HG03457 (cell line): ENCODE results near the gene INIP.
"Not testable (repeated sequence)": the region's sequence is repeated elsewhere in the genome, so short reads cannot be mapped to it uniquely, and the experiment has no call there.

Experiments
- ATAC-seq: cut with Tn5 transposase; IDR thresholded peaks from one replicate; pipeline ENCODE4 v1.9.1; 2021; ENCODE audit warnings: moderate number of reproducible peaks; ENCODE audit not compliant: unreplicated experiment

Gene INIP

DNA sequence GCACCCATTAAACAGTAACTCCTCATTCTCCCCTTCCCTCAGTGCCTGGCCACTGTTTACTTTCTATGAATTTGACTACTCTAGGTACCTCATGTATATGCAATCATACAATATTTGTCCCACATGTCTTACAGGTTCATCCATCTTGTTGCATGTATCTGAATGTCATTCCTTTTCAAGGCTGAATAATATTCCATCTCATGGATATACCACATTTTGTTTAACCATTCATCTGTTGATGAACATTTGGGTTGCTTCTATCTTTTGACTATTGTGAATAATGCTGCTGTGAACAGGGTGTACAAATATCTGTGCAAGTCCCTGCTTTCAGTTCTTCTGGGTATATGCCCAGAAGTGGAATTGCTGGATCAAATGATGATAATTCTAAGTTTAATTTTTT is 40.9 kb downstream of the INIP start:
- ATAC-seq = no peak

DNA sequence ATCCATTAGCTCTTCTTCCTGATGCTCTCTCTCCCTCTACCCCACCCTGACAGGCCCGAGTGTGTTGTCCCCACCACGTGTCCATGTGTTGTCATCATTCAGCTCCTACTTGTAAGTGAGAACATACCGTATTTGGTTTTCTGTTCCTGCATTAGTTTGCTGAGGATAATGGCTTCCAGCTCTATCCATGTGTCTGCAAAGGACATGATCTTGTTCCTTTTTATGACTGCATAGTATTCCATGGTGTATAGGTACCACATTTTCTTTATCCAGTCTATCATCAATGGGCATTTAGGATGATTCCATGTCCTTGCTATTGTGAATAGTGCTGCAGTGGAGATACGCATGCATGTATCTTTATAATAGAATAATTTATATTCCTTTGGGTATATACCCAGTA is 44.7 kb downstream of the INIP start:
- ATAC-seq = not testable (repeated sequence)

DNA sequence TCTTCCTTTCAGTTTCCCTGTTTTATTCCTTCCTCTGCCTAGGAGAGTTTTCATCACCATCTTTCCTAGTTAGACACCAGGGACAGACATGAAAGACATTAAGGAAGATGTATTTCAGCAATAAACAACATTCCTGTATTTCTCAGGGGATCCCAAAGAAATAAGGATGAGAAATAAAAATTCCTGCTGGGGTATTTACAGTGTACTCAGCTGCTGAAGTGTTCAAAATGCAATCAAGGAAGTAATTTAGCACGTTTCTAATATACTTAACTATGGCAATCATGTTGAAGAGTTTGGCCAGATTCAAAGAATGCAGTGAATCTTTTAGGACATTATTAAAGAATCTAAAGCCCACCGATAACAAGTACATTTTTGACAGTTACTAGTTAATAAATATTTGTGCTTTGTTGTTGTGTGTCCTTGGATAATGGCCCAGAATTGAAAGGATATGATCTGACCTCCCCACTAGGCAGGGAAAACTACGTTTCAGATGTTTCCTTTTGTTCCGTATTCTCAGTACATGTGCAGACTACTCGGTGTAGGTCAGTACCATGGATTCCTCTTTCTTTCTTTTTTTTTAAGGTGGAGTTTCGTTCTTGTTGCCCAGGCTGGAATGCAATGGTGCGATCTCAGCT is 46.8 kb downstream of the INIP start:
- ATAC-seq = no peak

DNA sequence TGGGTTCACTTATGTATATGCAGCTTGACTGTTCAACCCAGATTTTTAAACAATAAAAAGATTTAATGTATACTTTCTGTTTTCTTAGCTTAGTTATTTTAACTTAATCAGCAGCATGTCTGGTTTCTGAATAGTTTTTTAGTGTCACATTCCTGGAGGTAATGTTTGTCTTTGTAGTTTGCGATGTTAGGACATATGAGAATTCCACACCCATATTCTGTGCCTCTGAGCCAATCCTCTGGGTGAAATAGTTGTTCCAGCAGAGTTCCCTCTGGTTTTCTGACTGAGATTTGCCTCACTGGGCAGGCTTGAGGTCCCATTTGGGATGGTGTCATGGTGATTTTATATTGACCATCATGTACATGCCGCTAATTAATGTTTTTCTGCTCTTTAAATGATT is 48.6 kb downstream of the INIP start:
- no peak for ATAC-seq

DNA sequence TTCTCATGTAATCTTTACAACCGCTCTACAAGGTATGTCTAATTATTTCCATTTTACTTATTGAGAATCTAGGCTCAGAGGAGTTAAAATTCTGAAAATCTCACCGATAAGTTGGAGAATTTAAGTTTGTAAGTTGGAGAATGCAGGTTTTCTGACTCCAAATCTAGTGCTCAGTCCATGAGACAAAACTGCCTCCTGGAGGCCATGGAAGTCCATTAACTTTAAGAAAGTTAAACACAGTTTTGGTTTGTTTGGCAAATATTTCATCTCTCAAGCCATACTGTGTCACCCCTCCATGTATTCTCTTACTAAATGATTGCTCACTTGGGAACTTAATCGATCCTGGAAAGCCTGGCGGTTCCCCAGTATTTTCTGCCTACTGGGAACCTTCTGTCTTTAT is 52.6 kb downstream of the INIP start:
- no peak for ATAC-seq

DNA sequence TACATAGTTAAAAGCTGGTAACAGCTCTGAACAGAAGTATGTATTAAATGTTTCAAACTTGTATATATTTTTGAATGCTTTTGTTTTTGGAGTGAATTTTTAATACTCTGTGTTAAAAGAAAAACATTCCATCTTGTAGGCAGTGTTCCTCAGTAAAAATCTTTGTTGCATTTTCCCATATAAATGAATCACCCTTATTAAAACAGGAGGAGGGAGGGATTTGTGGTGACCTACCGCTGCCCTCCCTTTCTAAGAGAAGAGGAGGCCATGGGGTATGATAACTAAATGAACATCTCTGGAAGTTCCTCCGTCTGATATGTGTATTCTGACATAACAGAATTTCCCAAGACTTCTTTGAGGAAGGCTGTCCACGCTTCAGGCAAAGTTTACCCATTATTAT is 53.4 kb downstream of the INIP start:
- no peak for ATAC-seq

DNA sequence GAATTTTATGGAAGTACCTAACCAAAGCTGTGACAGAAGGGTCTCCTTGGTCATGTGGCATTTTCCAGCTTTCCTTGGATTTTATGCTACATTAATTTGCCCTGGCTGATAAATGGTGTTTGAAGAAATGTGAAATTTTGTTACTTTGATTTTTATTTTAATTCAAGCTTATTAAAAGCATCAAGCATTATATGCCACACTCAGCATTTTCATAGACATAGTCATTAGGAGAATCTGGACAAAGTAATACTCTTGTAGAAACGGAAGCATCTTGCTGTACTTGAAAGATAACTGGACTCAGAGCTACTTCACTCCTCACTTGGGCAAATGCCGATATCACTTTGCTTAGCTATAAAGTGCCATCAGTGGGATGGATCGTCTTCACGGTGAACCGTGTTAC is 54.2 kb downstream of the INIP start:
- ATAC-seq = no peak

DNA sequence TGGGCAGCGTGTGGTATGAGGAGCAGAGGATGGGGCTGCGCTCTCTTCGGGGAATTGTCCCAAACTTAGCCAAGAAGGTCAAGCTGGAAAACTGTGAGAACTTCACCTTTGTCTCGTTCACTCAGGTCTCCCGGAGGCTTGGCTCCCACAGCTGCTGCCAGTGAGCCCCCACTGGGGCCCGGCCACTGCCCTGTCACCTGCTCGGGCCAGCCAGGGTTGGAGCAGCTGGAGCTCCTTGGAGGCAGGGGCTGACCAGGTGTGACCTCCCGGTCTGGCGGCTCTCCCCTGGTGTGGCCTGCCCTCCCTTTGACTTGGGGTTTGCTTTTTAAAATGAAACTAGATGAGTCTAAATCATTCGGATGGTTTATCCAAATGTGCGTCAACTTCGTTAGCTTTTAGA is 58.0 kb downstream of the INIP start:
- no peak for ATAC-seq

DNA sequence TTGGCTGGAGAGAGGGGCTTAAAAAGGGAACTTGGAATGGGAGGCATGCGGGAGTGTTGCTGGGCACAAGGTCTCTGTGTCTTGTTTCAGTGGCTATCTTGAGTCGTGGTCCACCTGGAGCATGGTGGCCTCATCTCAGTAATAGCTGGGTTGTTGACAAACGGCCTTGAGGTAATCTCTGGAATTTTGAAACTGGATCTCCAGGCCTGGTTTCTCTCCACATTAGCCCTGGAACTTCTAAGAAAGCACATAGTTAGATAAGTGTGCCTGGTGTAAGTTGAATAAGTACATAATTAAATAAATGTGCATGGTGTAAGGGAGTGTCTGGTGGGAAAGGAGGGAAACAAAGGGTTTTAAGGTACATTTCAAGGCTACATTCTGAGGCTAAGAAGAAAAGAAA is 62.2 kb downstream of the INIP start:
- ATAC-seq = no peak

DNA sequence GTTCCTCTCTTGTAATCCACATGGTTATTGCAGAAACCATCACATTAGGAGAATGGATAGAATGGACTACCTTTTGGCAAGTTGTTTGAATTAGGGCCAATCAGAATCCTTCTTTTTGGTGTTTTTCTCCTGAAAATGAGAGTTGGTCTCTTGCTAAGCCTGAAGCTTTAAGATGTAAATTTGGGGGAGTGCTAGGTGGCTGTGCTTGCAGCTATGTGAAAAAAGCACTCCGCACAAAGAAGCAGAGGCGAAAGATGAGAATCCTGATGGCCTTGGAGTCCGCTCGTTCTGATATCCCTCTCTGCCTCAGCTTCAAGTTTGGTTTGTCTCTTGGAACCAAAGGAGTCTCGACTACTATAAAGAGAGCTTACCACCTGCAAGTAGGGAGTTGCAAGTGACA is 63.6 kb downstream of the INIP start:
- ATAC-seq = no peak

DNA sequence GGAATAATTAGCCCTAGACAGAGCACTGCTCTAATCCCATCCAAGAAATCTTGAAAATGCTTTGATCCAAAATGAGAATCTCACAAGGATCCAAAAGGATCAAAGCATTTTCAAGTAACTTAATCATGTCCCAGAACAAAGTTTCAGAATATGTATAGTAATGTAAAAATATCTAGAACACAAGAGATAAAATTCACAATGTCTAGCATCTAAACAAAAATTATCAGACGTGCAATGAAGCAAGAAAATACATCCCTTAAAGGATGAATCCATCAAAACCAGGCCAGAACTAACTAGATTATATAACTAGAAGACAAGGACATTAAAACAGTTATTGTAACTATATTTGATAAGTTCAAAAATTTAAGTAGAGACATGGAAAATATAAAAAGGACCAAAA is 69.3 kb downstream of the INIP start:
- no peak for ATAC-seq

DNA sequence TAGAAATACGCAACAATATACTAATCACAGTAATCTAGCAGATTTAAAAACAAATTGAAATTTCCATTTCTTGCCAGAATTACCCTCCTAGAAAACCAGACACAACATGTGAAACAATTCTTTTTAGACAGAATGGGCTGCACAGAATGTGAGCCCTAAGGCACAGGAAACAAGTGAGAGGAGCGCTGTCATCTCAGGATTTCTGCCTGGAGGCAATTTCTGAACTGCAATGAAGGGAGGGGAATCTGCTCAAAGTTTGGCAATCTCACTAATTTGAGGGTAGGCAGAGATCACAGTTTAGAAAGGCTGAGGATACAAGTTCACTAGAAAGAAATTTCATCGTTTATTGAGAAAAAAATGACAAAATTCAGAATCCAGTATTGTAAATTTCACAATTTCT is 70.3 kb downstream of the INIP start:
- ATAC-seq = no peak

DNA sequence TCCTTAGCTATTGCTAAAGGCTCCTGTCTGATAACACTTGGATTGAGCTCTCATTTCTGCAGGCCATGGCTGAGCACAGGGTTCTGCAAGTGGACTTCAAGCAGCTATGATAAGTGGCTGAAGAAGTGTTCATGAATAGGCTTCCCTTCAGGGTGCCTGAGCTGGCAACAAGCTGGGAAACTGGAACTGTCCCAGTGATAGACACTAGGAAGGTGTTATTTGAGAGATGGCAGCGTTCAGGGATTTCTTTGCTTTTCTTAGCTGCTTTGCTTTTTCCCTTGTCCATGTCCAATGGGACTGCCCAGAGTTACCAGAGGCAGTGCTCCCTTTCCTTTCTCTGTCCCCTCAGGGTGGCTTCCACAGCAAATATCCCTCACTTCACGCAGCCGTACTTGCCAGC is 75.8 kb downstream of the INIP start:
- ATAC-seq = no peak

DNA sequence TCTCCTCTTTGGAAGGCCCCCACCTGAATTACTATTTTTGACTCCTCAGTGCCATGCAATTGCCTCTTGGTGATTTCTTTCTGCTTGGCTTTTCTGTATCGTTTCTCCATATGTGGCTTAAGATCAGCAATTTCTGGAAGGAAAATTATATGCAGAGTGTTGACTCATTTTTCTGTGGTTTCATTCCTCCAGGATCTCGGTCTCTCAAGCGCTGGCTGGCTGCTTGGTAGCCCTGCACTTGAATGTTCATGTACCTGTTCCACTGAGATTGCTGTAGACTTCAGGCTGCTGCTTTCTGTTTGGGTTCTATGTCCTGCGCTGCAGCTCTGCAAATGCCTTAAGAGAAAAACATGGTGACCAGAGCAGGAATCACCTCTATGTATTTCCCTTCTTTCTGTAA is 77.6 kb downstream of the INIP start:
- ATAC-seq = no peak
